Measurements from ENCODE around the gene ARPC1A.
A peak's percentile ranks its signal among the peaks of the same experiment; 100 is the strongest.
"Not testable (repeated sequence)": the region's sequence is repeated elsewhere in the genome, so short reads cannot be mapped to it uniquely, and the experiment has no call there.

ARPC1A gene

GRCh38 chr7:99384523-99384922, 58.8 kb downstream of the ARPC1A start:
- Histone ChIP-seq H3K4me1 (ENCODE audit: control insufficient read depth in 1 of 2, insufficient read depth in 1 of 2, low read depth in 1 of 2, low read length in 1 of 2) (peaks cover 30 to 41% of the 10 kb centered on the region in 2 experiments), H3K27ac (peak overlapping the region; percentile 61), H3K4me3 (ENCODE audit: low read depth in 1 of 2, low read length in 1 of 2) (no peak overlapping the region), H3K36me3 (peaks cover 77% of the 10 kb centered on the region), H3K27me3 (no peaks in the 10 kb centered on the region), H3K9me3 (no peaks in the 10 kb centered on the region)
- TF ChIP-seq, protein P1, sequence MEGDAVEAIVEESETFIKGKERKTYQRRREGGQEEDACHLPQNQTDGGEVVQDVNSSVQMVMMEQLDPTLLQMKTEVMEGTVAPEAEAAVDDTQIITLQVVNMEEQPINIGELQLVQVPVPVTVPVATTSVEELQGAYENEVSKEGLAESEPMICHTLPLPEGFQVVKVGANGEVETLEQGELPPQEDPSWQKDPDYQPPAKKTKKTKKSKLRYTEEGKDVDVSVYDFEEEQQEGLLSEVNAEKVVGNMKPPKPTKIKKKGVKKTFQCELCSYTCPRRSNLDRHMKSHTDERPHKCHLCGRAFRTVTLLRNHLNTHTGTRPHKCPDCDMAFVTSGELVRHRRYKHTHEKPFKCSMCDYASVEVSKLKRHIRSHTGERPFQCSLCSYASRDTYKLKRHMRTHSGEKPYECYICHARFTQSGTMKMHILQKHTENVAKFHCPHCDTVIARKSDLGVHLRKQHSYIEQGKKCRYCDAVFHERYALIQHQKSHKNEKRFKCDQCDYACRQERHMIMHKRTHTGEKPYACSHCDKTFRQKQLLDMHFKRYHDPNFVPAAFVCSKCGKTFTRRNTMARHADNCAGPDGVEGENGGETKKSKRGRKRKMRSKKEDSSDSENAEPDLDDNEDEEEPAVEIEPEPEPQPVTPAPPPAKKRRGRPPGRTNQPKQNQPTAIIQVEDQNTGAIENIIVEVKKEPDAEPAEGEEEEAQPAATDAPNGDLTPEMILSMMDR (IDR thresholded peaks at IDR 0.05), result no peak

GRCh38 chr7:99385564-99385963, 59.9 kb downstream of the ARPC1A start:
- H3K4me1 ChIP-seq (ENCODE audit: control insufficient read depth in 1 of 2, insufficient read depth in 1 of 2, low read depth in 1 of 2, low read length in 1 of 2), result peaks cover 19 to 31% of the 10 kb centered on the region in 2 experiments
- H3K4me3 ChIP-seq (ENCODE audit: low read depth in 1 of 2, low read length in 1 of 2), result no peak overlapping the region
- H3K27me3 ChIP-seq, result no peaks in the 10 kb centered on the region
- no peaks in the 10 kb centered on the region for H3K9me3 ChIP-seq
- H3K27ac ChIP-seq, result peak overlapping the region; percentile 57
- TF ChIP-seq, protein P1 (IDR thresholded peaks at IDR 0.05), result no peak
- peaks cover 88% of the 10 kb centered on the region for H3K36me3 ChIP-seq

DNA sequence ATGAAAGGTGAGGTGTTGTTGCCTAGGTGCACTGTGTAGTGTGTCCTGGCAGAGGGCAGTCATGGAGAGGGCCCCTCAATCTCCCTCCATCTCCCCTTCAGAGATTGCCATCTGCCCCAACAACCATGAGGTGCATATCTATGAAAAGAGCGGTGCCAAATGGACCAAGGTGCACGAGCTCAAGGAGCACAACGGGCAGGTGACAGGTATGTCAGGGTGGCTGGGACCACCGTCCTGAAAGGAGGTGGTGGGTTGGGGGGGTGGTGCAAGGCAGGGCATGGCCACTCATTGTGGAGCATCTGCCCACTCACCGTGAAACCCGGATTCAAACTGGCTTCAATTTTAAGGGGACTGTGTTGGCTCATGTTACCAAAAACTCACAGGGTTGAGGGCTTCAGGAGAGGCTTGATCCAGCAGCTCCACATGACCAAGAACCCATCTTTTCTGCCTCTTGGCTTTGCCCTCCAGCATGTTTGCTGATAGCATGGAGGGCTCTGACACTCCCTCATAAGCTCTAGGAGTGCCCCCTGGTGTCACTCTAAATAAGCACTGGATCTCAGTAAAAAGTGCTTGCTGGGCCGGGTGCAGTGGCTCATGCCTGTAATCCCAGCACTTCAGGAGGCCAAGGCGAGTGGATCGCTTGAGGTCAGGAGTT, 61.0 kb downstream of the ARPC1A start:
- no peak overlapping the region for H3K4me3 ChIP-seq (ENCODE audit: low read depth in 1 of 2, low read length in 1 of 2)
- H3K4me1 ChIP-seq (ENCODE audit: control insufficient read depth in 1 of 2, insufficient read depth in 1 of 2, low read depth in 1 of 2, low read length in 1 of 2), result peaks cover 8 to 19% of the 10 kb centered on the region in 2 experiments
- H3K27me3 ChIP-seq, result no peaks in the 10 kb centered on the region
- H3K9me3 ChIP-seq, result no peaks in the 10 kb centered on the region
- peaks cover 90% of the 10 kb centered on the region for H3K36me3 ChIP-seq
- TF ChIP-seq, protein P1 (IDR thresholded peaks at IDR 0.05), result peak; percentile 39
- peak overlapping the region; percentile 60 for H3K27ac ChIP-seq

DNA sequence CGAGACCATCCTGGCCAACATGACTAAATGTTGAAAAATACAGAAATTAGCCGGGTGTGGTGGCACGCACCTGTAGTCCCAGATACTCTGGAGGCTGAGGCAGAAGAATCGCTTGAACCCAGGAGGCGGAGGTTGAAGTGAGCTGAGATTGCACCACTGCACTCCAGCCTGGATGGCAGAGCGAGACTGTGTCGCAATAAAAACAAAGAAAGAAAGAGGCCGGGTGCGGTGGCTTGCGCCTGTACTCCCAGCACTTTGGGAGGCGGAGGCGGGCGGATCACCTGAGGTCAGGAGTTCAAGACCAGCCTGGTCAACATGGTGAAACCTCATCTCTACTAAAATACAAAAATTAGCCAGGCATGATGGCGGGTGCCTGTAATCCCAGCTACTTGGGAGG, 61.5 kb downstream of the ARPC1A start:
- Histone ChIP-seq H3K27ac (peak overlapping the region; percentile 60), H3K36me3 (peaks cover 91% of the 10 kb centered on the region), H3K4me1 (ENCODE audit: control insufficient read depth in 1 of 2, insufficient read depth in 1 of 2, low read depth in 1 of 2, low read length in 1 of 2) (peaks cover 10 to 20% of the 10 kb centered on the region in 2 experiments)
- H3K4me3 ChIP-seq (ENCODE audit: low read depth in 1 of 2, low read length in 1 of 2); H3K27me3 ChIP-seq; H3K9me3 ChIP-seq: not testable (repeated sequence)
- TF ChIP-seq, protein P1 (IDR thresholded peaks at IDR 0.05), result peak; percentile 3

DNA sequence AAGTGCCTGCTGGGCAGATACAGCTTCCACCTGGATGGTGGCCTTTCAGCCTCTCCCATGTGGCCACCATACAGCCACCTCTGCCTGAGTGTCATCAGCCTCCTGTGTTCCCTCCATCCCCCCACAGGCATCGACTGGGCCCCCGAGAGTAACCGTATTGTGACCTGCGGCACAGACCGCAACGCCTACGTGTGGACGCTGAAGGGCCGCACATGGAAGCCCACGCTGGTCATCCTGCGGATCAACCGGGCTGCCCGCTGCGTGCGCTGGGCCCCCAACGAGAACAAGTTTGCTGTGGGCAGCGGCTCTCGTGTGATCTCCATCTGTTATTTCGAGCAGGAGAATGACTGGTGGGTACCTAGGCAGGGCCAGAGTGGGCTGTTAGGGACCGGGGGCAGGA, 62.2 kb downstream of the ARPC1A start:
- H3K36me3 ChIP-seq, result peaks cover 97% of the 10 kb centered on the region
- H3K27ac ChIP-seq, result no peak overlapping the region
- H3K4me3 ChIP-seq (ENCODE audit: low read depth in 1 of 2, low read length in 1 of 2), result no peak overlapping the region
- no peaks in the 10 kb centered on the region for H3K9me3 ChIP-seq
- TF ChIP-seq, protein P1 (IDR thresholded peaks at IDR 0.05), result no peak
- no peaks in the 10 kb centered on the region for H3K27me3 ChIP-seq
- H3K4me1 ChIP-seq (ENCODE audit: control insufficient read depth in 1 of 2, insufficient read depth in 1 of 2, low read depth in 1 of 2, low read length in 1 of 2), result peaks cover 17 to 25% of the 10 kb centered on the region in 2 experiments

All from neutrophil (primary cell).